ENCODE results near the gene MARS1.

- TF ChIP-seq CTCF (IDR thresholded peaks at IDR 0.05; ENCODE audit: low read depth, low read length) = no peak
- TF ChIP-seq EZH2phosphoT487 (IDR thresholded peaks at IDR 0.05; ENCODE audit: low read depth) = no peak
Measured at GRCh38 chr12:57543581-57543980, 55.7 kb downstream of the MARS1 start.

Measured in OCI-LY3 (cell line).